HuH-7.5 (cell line): ENCODE measurements around the gene CHMP6.

Experiments used
- DNase-seq: peaks from one replicate; pipeline ENCODE4 v3.0.0; 2011; ENCODE audit warnings: low spot score

Gene CHMP6

GRCh38 chr17:80991645-80992076, at the start of gene CHMP6:
TSS of gene CHMP6 (plus strand) at chr17:80991841. CDS start at chr17:80991919, 78 bp downstream.
- peak; percentile 87 for DNase-seq

- no peak for DNase-seq
These were observed 49.0 kb upstream of the CHMP6 start for GRCh38 chr17:80942423-80943345.

GRCh38 chr17:80943346-80944145, 48.1 kb upstream of the CHMP6 start:
- DNase-seq: no peak

- DNase-seq: no peak
These were observed 47.3 kb upstream of the CHMP6 start for GRCh38 chr17:80944326-80944725.

GRCh38 chr17:80945736-80946135, 45.9 kb upstream of the CHMP6 start:
- no peak for DNase-seq

GRCh38 chr17:80946449-80946848, 45.2 kb upstream of the CHMP6 start:
- no peak for DNase-seq

GRCh38 chr17:80947200-80947940, 44.3 kb upstream of the CHMP6 start:
- no peak for DNase-seq

GRCh38 chr17:80948019-80948975, 43.3 kb upstream of the CHMP6 start:
- no peak for DNase-seq

- DNase-seq: no peak
These were observed 42.6 kb upstream of the CHMP6 start for GRCh38 chr17:80948976-80949450.

- DNase-seq: no peak
These were observed 41.9 kb upstream of the CHMP6 start for GRCh38 chr17:80949451-80950421.

GRCh38 chr17:80950466-80951120, 41.0 kb upstream of the CHMP6 start:
- DNase-seq: no peak

- DNase-seq: no peak
These were observed 40.2 kb upstream of the CHMP6 start for GRCh38 chr17:80951121-80952090.

- DNase-seq: no peak
These were observed 39.4 kb upstream of the CHMP6 start for GRCh38 chr17:80952291-80952690.

- no peak for DNase-seq
These were observed 37.9 kb upstream of the CHMP6 start for GRCh38 chr17:80953471-80954315.

GRCh38 chr17:80955078-80955477, 36.6 kb upstream of the CHMP6 start:
- DNase-seq: no peak

GRCh38 chr17:80955671-80956280, 35.9 kb upstream of the CHMP6 start:
- DNase-seq: no peak
